Mesenchymal stem cell (in vitro differentiated cells and primary cell): ENCODE data around the gene CTNND1.
A peak's percentile ranks its signal among the peaks of the same experiment; 100 is the strongest.

Experiments used
- DNase-seq: peaks from one replicate; pipeline ENCODE4 v3.0.0-alpha.2; 2013
- H2AFZ ChIP-seq: one replicate; pipeline ENCODE4 v1.6.1; 2013; ENCODE audit warnings: low read depth, mild to moderate bottlenecking, control low read depth, inconsistent platforms, low read length, moderate library complexity
- H2AK5ac ChIP-seq: 2 replicates; pipeline ENCODE4 v1.6.1; 2013; ENCODE audit warnings: low read length, moderate library complexity, mild to moderate bottlenecking, inconsistent platforms; ENCODE audit not compliant: severe bottlenecking
- H2BK120ac ChIP-seq: one replicate; pipeline ENCODE4 v1.6.1; 2013; ENCODE audit warnings: low read depth, mild to moderate bottlenecking, inconsistent platforms, low read length, moderate library complexity
- H2BK12ac ChIP-seq, 2 experiments: one replicate each; pipeline ENCODE4 v1.6.1; 2013; ENCODE audit warnings: inconsistent platforms in 2 of 2, low read length in 2 of 2, mild to moderate bottlenecking in 2 of 2, moderate library complexity in 2 of 2, control low read depth in 1 of 2
- H2BK15ac ChIP-seq: one replicate; pipeline ENCODE4 v1.6.1; 2013; ENCODE audit warnings: mild to moderate bottlenecking, low read depth, inconsistent platforms; ENCODE audit not compliant: poor library complexity, severe bottlenecking
- H2BK5ac ChIP-seq: 2 replicates; pipeline ENCODE4 v1.6.1; 2013; ENCODE audit warnings: low read depth, mild to moderate bottlenecking, low read length, control low read depth, inconsistent platforms; ENCODE audit not compliant: poor library complexity, severe bottlenecking
- H3K14ac ChIP-seq, 2 experiments: one replicate each; pipeline ENCODE4 v1.6.1; 2013; ENCODE audit warnings: inconsistent platforms in 2 of 2, low read length in 2 of 2, control low read depth in 1 of 2, mild to moderate bottlenecking in 1 of 2, moderate library complexity in 1 of 2
- H3K18ac ChIP-seq, 2 experiments: one replicate each; pipeline ENCODE4 v1.6.1; 2013; ENCODE audit warnings: inconsistent platforms in 2 of 2, low read length in 2 of 2, control low read depth in 1 of 2, low read depth in 1 of 2, mild to moderate bottlenecking in 1 of 2
- H3K23ac ChIP-seq, 2 experiments: one replicate each; pipeline ENCODE4 v1.6.1; 2013; ENCODE audit warnings: inconsistent platforms in 2 of 2, low read length in 2 of 2, mild to moderate bottlenecking in 2 of 2, moderate library complexity in 2 of 2, control low read depth in 1 of 2
- H3K27ac ChIP-seq: 2 replicates; pipeline ENCODE4 v1.5.1; 2013; ENCODE audit warnings: mild to moderate bottlenecking, moderate library complexity, low read length, control low read depth, inconsistent platforms; ENCODE audit not compliant: poor library complexity, severe bottlenecking
- H3K27me3 ChIP-seq, 2 experiments: 2 replicates each; pipeline versions ENCODE4 v1.6.1 to v1.7.0; 2013; ENCODE audit warnings: low read length in 2 of 2, mild to moderate bottlenecking in 2 of 2, moderate library complexity in 2 of 2, control low read depth in 1 of 2, inconsistent platforms in 1 of 2; ENCODE audit not compliant: control insufficient read depth in 1 of 2, insufficient read depth in 1 of 2
- H3K36me3 ChIP-seq, 2 experiments: 2 replicates each; pipeline versions ENCODE4 v1.6.1 to v1.7.0; 2013; ENCODE audit warnings: low read length in 2 of 2, control low read depth in 1 of 2, inconsistent platforms in 1 of 2, low read depth in 1 of 2, mild to moderate bottlenecking in 1 of 2; ENCODE audit not compliant: insufficient read depth in 2 of 2, control insufficient read depth in 1 of 2
- H3K4ac ChIP-seq, 2 experiments: one replicate each; pipeline ENCODE4 v1.6.1; 2013; ENCODE audit warnings: inconsistent platforms in 2 of 2, low read length in 2 of 2, mild to moderate bottlenecking in 2 of 2, moderate library complexity in 2 of 2, control low read depth in 1 of 2, low read depth in 1 of 2
- H3K4me1 ChIP-seq: 2 replicates; pipeline ENCODE4 v1.6.1; 2013; ENCODE audit warnings: low read depth, low read length, control low read depth; ENCODE audit not compliant: control insufficient read depth, insufficient read depth
- H3K4me2 ChIP-seq: 2 replicates; pipeline ENCODE4 v1.6.1; 2013; ENCODE audit warnings: low read length, mild to moderate bottlenecking, inconsistent platforms; ENCODE audit not compliant: poor library complexity, severe bottlenecking
- H3K4me3 ChIP-seq, 2 experiments: 2 replicates each; pipeline versions ENCODE4 v1.5.1 to v1.7.0; 2013; ENCODE audit warnings: low read length in 2 of 2, mild to moderate bottlenecking in 2 of 2, control low read depth in 1 of 2, low read depth in 1 of 2; ENCODE audit not compliant: insufficient read depth in 1 of 2
- H3K79me1 ChIP-seq: replicated peaks from 2 replicates; pipeline ENCODE4 v1.6.1; 2013; ENCODE audit warnings: mild to moderate bottlenecking, control low read depth, low read length, inconsistent platforms; ENCODE audit not compliant: poor library complexity, severe bottlenecking
- H3K9ac ChIP-seq: 2 replicates; pipeline ENCODE4 v1.7.0; 2013; ENCODE audit warnings: mild to moderate bottlenecking, low read length, moderate library complexity
- H3K9me3 ChIP-seq: 2 replicates; pipeline ENCODE4 v1.7.0; 2013; ENCODE audit warnings: mild to moderate bottlenecking, low read length; ENCODE audit not compliant: control insufficient read depth
- H4K8ac ChIP-seq: one replicate; pipeline ENCODE4 v1.6.1; 2013; ENCODE audit warnings: inconsistent platforms, mild to moderate bottlenecking, low read length, moderate library complexity
- H4K91ac ChIP-seq: one replicate; pipeline ENCODE4 v1.6.1; 2013; ENCODE audit warnings: mild to moderate bottlenecking, low read length, inconsistent platforms
- WGBS: methylation state at CpG from one replicate; pipeline ENCODE4 v1.1.7; 2013; ENCODE audit warnings: mixed read lengths; 5-methylcytosine and 5-hydroxymethylcytosine counted together

The CTNND1 gene

DNA sequence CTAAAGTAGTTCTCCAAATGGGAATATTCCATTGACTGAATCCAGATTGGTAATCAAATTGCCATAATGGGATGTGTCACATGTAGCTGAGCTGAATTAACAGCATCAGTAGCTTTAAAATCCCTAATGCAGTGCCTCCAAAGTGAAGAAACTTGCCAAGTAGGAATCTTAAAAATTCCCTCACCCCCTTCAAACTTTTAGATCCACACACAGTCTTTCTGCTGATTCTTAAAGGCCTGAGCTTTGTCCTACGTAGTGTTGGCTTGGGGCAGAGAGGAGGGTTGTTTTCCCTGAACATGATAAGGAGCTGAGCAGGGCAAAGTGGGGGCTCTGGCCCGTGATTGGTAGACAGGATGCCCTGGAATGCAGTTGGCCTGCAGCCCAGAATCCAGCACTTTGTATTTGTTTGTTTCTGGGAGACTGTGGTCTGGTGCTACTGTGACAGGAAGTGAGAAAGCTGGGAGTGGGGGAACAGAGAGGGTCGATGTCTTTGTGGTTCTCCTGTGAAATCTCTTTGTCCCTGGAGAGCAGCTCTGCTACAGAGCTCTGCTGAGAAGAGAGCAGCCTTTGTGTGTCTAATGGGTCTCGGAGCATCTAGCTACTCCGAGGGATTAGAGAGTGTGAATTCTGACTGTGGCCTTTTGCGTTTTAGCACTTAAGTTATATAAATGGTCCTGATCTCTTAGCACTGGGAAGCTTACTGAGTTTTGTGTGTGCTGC is 16.9 kb downstream of the CTNND1 start:
- Histone ChIP-seq H2BK120ac (peak overlapping the region; percentile 40), H3K14ac (no peak overlapping the region), H3K9me3 (no peaks in the 10 kb centered on the region), H4K8ac (no peak overlapping the region), H2BK15ac (no peak overlapping the region), H3K27ac (peak overlapping the region; percentile 97), H2AK5ac (peak overlapping the region; percentile 95), H3K4me1 (peaks cover 11% of the 10 kb centered on the region), H3K23ac (no peak overlapping the region), H4K91ac (no peak overlapping the region), H3K18ac (peak overlapping the region in 1 of 2 experiments; percentile 97), H2AFZ (no peak overlapping the region), H2BK5ac (peak overlapping the region; percentile 81), H3K36me3 (peaks cover 3% of the 10 kb centered on the region in 2 experiments), H3K4me3 (peak overlapping the region in 1 of 2 experiments; percentile 17), H3K9ac (peak overlapping the region; percentile 81), H3K27me3 (no peaks in the 10 kb centered on the region), H3K79me1 (peaks cover 2% of the 10 kb centered on the region), H3K4me2 (peak overlapping the region; percentile 67), H3K4ac (peak overlapping the region; percentile 69 to 70), H2BK12ac (peak overlapping the region in 1 of 2 experiments; percentile 92)
- WGBS, result 1% methylated on average over 6 of the region's 6 CpGs
- peak; percentile 98 for DNase-seq

DNA sequence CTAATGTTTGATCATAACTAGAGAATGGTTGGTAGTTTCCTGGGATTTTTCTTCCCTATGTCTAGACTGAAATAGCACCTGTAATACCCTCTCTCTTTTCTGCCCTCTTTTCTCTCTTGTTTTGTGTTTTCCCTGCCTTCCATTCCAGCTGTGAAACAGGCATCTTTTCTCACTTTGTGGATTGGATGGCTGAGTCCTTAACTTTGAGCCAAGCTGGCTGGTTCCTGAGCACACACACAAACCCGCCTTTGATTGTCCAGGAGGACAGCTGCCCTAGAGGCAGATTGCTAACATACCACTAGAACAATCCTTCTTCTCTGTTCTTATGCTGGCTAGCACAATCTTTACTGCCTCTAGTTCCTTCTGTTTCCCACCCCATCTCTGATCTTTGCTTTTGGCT is 17.7 kb downstream of the CTNND1 start:
- peak overlapping the region; percentile 81 for H3K9ac ChIP-seq
- no peak overlapping the region for H2AFZ ChIP-seq
- no peak overlapping the region for H2BK15ac ChIP-seq
- peaks cover 11% of the 10 kb centered on the region for H3K4me1 ChIP-seq
- no peaks in the 10 kb centered on the region for H3K9me3 ChIP-seq
- no peak overlapping the region for H4K8ac ChIP-seq
- DNase-seq, result peak; percentile 63
- no peak overlapping the region for H4K91ac ChIP-seq
- peaks cover 2% of the 10 kb centered on the region for H3K79me1 ChIP-seq
- H2BK120ac ChIP-seq, result no peak overlapping the region
- no peak overlapping the region for H2BK5ac ChIP-seq
- peak overlapping the region; percentile 94 for H3K27ac ChIP-seq
- H2AK5ac ChIP-seq, result peak overlapping the region; percentile 36
- H3K4me3 ChIP-seq, result no peak overlapping the region
- H2BK12ac ChIP-seq, result no peak overlapping the region
- no peak overlapping the region for H3K18ac ChIP-seq
- peaks cover 3% of the 10 kb centered on the region in 2 experiments for H3K36me3 ChIP-seq
- WGBS, result 42% methylated on average over 1 of the region's 1 CpG
- H3K23ac ChIP-seq, result no peak overlapping the region
- H3K4me2 ChIP-seq, result no peak overlapping the region
- H3K14ac ChIP-seq, result no peak overlapping the region
- no peaks in the 10 kb centered on the region for H3K27me3 ChIP-seq
- H3K4ac ChIP-seq, result peak overlapping the region in 1 of 2 experiments; percentile 17

GRCh38 chr11:57781529-57781943 is 19.9 kb downstream of the CTNND1 start:
- Histone ChIP-seq H3K23ac (no peak overlapping the region), H3K79me1 (peaks cover 2% of the 10 kb centered on the region), H3K27ac (no peak overlapping the region), H3K4me2 (no peak overlapping the region), H3K4ac (no peak overlapping the region), H3K9me3 (no peaks in the 10 kb centered on the region), H2BK120ac (no peak overlapping the region), H3K9ac (no peak overlapping the region), H3K4me1 (peaks cover 11% of the 10 kb centered on the region), H4K8ac (no peak overlapping the region), H4K91ac (no peak overlapping the region), H2BK15ac (no peak overlapping the region), H3K14ac (no peak overlapping the region), H3K4me3 (no peak overlapping the region), H3K27me3 (no peaks in the 10 kb centered on the region), H2AFZ (no peak overlapping the region), H2BK12ac (peak overlapping the region in 1 of 2 experiments; percentile 19), H3K18ac (peak overlapping the region in 1 of 2 experiments; percentile 75), H2BK5ac (no peak overlapping the region), H3K36me3 (peaks cover 3% of the 10 kb centered on the region in 2 experiments), H2AK5ac (peak overlapping the region; percentile 3)
- peak; percentile 66 for DNase-seq
- 50% methylated on average over 1 of the region's 3 CpGs for WGBS

- peaks cover 2% of the 10 kb centered on the region for H3K79me1 ChIP-seq
- 91% methylated on average over 1 of the region's 2 CpGs for WGBS
- H4K91ac ChIP-seq, result no peak overlapping the region
- H2BK12ac ChIP-seq, result no peak overlapping the region
- H3K4ac ChIP-seq, result no peak overlapping the region
- no peak overlapping the region for H2BK15ac ChIP-seq
- no peak overlapping the region for H3K4me2 ChIP-seq
- no peak overlapping the region for H3K27ac ChIP-seq
- H3K4me1 ChIP-seq, result peaks cover 7% of the 10 kb centered on the region
- no peak overlapping the region for H3K18ac ChIP-seq
- H3K27me3 ChIP-seq, result no peaks in the 10 kb centered on the region
- H2AFZ ChIP-seq, result no peak overlapping the region
- no peak overlapping the region for H2BK120ac ChIP-seq
- H3K4me3 ChIP-seq, result no peak overlapping the region
- no peaks in the 10 kb centered on the region for H3K9me3 ChIP-seq
- no peak overlapping the region for H4K8ac ChIP-seq
- H3K23ac ChIP-seq, result no peak overlapping the region
- no peak overlapping the region for H2BK5ac ChIP-seq
- no peak overlapping the region for H3K9ac ChIP-seq
- peaks cover 3% of the 10 kb centered on the region in 2 experiments for H3K36me3 ChIP-seq
- H2AK5ac ChIP-seq, result no peak overlapping the region
- H3K14ac ChIP-seq, result no peak overlapping the region
- no peak for DNase-seq
Measured at GRCh38 chr11:57785072-57785471, 23.5 kb downstream of the CTNND1 start.
